A673 (cell line): ENCODE results near the gene MDGA2.

Experiments used
- EZH2 ChIP-seq: fragments of 200-600 bp; sonication (generic); IDR thresholded peaks from 2 replicates; pipeline ENCODE4 v1.6.1; 2017; ENCODE audit warnings: borderline replicate concordance, low read depth, mild to moderate bottlenecking, mixed read lengths, antibody characterized with exemption, low read length; ENCODE audit not compliant: poor library complexity, severe bottlenecking
- TF ChIP-seq, protein P1 (sequence below): fragments of 300-800, 200-600 bp; sonication (generic); conservative IDR thresholded peaks from 2 replicates; pipeline ENCODE4 v1.5.1; 2017; ENCODE audit warnings: low read depth, mild to moderate bottlenecking, antibody characterized with exemption, low read length, moderate library complexity, mixed read lengths

DNA sequence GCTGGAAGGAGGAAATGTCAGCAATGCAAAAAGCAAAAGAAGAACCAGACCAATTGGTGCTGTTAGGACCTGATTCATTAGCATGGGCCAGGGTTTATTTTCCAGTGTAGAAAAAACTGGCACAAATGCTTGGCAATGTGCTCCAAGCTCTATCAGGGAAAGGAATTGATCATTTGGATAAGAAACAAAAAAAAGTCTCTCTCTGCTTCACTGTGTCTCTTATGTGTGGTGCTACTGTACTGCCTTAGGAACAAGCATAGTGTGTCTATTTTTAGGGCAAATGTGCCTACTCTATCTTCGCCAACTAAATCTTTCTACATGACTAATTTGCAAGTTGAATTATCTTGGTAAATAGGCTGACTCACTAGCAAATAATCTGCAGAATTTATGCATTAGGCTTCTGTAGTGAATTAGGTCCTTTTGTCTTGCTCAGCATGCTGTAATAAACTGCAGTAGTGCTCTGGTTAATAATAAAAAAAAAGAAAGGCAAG is 236.7 kb downstream of the MDGA2 start:
- TF ChIP-seq, protein P1, sequence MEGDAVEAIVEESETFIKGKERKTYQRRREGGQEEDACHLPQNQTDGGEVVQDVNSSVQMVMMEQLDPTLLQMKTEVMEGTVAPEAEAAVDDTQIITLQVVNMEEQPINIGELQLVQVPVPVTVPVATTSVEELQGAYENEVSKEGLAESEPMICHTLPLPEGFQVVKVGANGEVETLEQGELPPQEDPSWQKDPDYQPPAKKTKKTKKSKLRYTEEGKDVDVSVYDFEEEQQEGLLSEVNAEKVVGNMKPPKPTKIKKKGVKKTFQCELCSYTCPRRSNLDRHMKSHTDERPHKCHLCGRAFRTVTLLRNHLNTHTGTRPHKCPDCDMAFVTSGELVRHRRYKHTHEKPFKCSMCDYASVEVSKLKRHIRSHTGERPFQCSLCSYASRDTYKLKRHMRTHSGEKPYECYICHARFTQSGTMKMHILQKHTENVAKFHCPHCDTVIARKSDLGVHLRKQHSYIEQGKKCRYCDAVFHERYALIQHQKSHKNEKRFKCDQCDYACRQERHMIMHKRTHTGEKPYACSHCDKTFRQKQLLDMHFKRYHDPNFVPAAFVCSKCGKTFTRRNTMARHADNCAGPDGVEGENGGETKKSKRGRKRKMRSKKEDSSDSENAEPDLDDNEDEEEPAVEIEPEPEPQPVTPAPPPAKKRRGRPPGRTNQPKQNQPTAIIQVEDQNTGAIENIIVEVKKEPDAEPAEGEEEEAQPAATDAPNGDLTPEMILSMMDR = no peak
- no peak for TF ChIP-seq EZH2
